Head of caudate nucleus (tissue), 42 donors: ENCODE measurements around the gene RNF151.
A peak's percentile ranks its signal among the peaks of the same experiment; 100 is the strongest.
"Not testable (repeated sequence)": the region's sequence is repeated elsewhere in the genome, so short reads cannot be mapped to it uniquely, and the experiment has no call there.

Experiments
- DNase-seq, 42 donors: peaks; one replicate each; pipeline versions ENCODE4 v3.0.0 to v3.0.0-alpha.2; 2020 to 2021; ENCODE audit warnings: mixed read lengths in 7 of 42
- intact Hi-C: fragments of 100-400 bp; cut with DNase I; formaldehyde crosslinking; loops from one replicate; pipeline ENCODE4 v1.15.0; 2022

Gene RNF151

GRCh38 chr16:1957434-1958142 lies 9.1 kb upstream of the RNF151 start:
- intact Hi-C loops, DNase-seq: not testable (repeated sequence)

GRCh38 chr16:1958143-1958491 lies 8.5 kb upstream of the RNF151 start:
- DNase-seq, intact Hi-C loops: not testable (repeated sequence)

GRCh38 chr16:1958715-1959268 lies 7.9 kb upstream of the RNF151 start:
- intact Hi-C loops, result no loop called here
- DNase-seq, result no peak

GRCh38 chr16:1959269-1960039 lies 7.2 kb upstream of the RNF151 start, which contains the start of gene NDUFB10:
Gene NDUFB10 (plus strand): TSS chr16:1959538. CDS start chr16:1959625, 87 bp downstream.
- DNase-seq, result peak; percentile 78 to 98 (median 94)
- intact Hi-C loops, result no loop called here

GRCh38 chr16:1960665-1961630 lies 5.7 kb upstream of the RNF151 start:
- no peak for DNase-seq
- intact Hi-C loops, result no loop called here

- no peak for DNase-seq
- intact Hi-C loops, result no loop called here
Measured at GRCh38 chr16:1961651-1962067, 5.0 kb upstream of the RNF151 start.

GRCh38 chr16:1962161-1963153 lies 4.2 kb upstream of the RNF151 start:
- intact Hi-C loops, DNase-seq: not testable (repeated sequence)

- intact Hi-C loops, result no loop called here
- peak in 3 of 42 donors; percentile 19 to 43 (median 30) for DNase-seq
Measured at GRCh38 chr16:1963806-1964505, 2.7 kb upstream of the RNF151 start.

GRCh38 chr16:1964506-1965395 lies 1.9 kb upstream of the RNF151 start, which contains the start of gene RPS2:
Gene RPS2 (minus strand): TSS chr16:1964826. CDS start chr16:1964625, 201 bp downstream.
- intact Hi-C loops, result no loop called here

GRCh38 chr16:1965396-1966001 lies 1.2 kb upstream of the RNF151 start:
- intact Hi-C loops, result no loop called here
- no peak for DNase-seq

More at GRCh38 chr16:1964506-1965395, 1.9 kb upstream of the RNF151 start, which contains the start of gene RPS2:
- DNase-seq, result peak; percentile 96 to 100 (median 99)

GRCh38 chr16:1968146-1968953 lies 1.7 kb downstream of the RNF151 start:
- peak in 39 of 42 donors; percentile 43 to 93 (median 73) for DNase-seq
- intact Hi-C loops, result no loop called here

GRCh38 chr16:1971796-1972489 lies 5.3 kb downstream of the RNF151 start, which contains the start of gene TBL3:
Gene TBL3 (plus strand): TSS chr16:1972053. CDS start chr16:1972165, 112 bp downstream.
- intact Hi-C loops, result no loop called here
- DNase-seq, result peak; percentile 81 to 98 (median 94)

- intact Hi-C loops, result no loop called here
- peak in 5 of 42 donors; percentile 34 to 46 (median 43) for DNase-seq
Measured at GRCh38 chr16:1972490-1972877, 5.8 kb downstream of the RNF151 start.
